GM19238 (cell line): ENCODE results near the gene HOXC9.
A peak's percentile ranks its signal among the peaks of the same experiment; 100 is the strongest.

ENCODE experiments used
- DNase-seq: peaks from one replicate; pipeline ENCODE4 v3.0.0; 2011; ENCODE audit warnings: low spot score; ENCODE audit not compliant: insufficient read length

Gene HOXC9

DNA sequence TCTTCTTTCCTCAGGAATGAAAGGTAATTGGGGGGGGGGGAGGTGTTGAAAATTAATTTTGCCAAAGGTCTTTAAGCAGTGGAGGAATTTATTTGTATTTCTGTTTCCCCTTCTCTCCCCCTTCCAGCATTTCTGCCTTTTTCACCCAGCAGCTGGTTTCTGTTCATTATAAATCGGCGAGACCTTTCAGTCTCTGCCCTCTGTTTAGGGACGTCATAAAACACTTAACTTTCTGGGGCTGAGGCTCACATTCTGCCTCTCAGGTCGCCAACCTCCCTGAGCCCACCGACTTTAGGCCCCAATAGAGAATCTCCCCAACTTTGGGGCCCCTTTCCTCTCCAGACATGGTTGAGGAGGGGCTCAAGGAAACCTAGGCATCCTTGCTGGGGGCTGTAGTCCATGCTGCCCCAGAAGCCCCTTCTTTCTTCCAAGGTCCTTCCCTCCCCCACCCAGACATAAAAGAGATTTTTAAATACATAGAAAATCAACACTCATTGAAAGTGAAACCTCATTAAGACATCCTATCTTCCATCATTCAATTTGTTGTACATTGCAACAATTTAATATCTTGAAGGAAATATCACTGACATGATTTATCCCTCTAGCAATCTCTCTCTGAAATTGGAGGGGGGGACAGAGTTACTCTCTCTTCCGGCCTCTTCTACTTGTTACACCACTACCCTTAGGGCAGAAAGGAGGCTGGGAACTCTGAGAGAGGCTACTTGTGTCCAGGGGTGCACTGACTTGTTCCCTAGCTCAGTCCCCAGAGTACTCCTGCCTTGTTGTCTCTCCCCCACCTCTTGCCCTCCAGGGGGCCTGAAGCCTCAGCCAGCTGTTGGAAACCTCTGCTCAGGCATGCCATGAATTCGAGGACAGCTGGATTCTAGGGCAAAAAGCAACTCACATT lies 25.8 kb downstream of the HOXC9 start:
- no peak for DNase-seq

DNA sequence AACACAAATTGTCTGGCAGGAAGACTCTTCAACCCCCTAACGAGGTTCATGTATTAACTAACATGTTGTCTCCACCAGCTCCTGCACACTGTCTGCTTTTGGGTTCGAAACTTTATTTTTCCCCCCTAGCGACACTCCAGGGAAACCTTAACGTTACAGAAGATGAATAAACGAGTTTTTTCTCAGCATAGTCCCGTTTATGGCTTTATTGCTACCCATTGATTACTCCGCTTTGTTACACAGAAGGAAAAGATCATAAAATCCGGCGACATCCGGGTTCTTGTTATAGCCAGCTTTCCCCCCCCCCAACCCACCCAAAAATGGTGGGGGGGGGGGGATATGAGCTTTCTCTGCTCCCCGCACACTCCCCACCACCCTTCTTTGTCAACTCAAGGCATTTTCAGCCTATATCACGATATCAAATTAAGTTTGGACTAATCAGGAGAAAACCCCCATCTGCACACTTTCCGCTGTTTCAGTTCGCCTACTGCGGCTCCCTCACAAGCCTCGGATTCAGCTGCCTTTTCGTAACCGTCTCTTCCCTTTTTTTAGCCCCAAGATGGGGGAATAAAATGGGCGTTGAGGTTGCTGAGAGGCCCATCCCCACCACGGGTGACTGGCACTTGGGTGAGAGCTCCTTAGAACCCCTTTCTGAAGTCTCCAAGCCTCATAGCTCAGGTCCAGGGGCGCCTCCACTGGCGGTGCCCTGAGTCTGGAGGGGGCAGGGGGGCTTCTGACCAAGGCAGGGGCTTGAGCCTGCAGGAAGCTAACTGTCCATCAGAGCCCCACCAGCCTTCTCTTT lies 26.9 kb downstream of the HOXC9 start:
- DNase-seq, result no peak

DNA sequence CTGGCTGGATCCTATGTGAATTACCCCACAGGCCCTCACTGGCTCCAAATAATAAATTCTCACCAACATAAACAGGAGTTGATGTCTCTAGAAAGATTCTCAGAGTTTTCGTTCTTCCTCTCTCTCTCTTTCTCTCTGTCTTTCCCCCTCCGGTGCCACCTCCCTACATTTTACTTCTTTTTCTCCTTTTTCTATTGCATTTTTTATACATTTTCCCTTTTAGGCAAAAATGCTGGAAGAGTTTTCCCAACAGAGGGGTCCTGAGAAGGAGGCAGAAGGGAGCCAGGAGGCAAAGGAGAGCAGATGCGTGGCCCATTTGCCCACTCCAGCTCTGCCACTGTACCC lies 27.5 kb downstream of the HOXC9 start:
- no peak for DNase-seq

DNA sequence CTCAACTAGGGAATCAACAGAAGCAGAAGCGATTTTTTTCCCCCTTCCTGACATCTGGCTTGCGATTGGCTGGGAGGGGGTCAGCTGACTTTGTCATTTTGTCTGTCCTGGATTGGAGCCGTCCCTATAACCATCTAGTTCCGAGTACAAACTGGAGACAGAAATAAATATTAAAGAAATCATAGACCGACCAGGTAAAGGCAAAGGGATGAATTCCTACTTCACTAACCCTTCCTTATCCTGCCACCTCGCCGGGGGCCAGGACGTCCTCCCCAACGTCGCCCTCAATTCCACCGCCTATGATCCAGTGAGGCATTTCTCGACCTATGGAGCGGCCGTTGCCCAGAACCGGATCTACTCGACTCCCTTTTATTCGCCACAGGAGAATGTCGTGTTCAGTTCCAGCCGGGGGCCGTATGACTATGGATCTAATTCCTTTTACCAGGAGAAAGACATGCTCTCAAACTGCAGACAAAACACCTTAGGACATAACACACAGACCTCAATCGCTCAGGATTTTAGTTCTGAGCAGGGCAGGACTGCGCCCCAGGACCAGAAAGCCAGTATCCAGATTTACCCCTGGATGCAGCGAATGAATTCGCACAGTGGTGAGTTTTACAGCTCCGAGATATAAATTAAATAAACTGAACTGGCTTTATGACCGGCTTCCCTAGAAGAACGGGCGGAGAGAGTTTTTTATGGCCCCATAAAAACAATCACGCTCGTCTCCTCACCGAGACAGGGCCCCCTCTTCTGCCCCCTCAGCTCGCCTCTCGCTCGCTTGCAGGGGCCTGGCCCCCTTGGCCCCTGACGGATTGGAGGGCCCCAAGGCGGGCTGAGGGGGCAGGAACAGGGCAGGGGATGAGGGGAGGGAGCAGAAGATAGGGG lies 28.6 kb downstream of the HOXC9 start, which contains the start of gene HOXC6:
Gene HOXC6, plus strand, starts transcription at position 127 of the 888 bp plus-strand sequence. Its CDS starts 82 bp downstream, at position 209.
- no peak for DNase-seq

GRCh38 chr12:54029529-54030441 lies 29.8 kb downstream of the HOXC9 start:
- no peak for DNase-seq

- no peak for DNase-seq
Observed at GRCh38 chr12:54030442-54030801, 30.5 kb downstream of the HOXC9 start.

- DNase-seq, result no peak
Observed at GRCh38 chr12:54030889-54031471, 31.0 kb downstream of the HOXC9 start.

- DNase-seq, result no peak
Observed at GRCh38 chr12:54031480-54031879, 31.5 kb downstream of the HOXC9 start.

- no peak for DNase-seq
Observed at GRCh38 chr12:54032086-54032619, 32.2 kb downstream of the HOXC9 start.

DNA sequence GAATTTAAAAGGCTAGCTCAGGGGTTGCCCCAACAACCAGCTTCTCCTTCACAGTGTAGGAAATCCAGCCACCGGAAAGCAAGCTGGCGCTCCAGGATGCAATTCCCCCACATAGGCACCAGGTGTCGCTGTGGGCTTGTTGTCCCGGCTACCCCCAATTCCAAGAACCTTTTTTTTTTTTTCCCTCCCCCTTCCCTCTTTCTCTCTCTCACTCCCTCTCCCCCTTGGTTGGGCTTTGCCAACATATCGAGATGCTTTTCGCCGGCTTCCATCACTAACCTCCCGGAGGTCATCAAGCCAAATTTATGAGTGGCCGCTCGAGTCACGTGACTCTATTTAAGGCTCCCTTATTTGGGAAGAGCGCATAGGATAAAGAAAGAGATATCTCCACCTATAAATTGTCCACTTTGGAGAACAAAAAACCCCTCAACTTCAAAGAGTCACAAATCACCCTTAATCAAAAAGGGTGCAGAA lies 32.7 kb downstream of the HOXC9 start, which contains the start of gene HOXC5:
Gene HOXC5, plus strand, starts transcription at position 424 of the 474 bp plus-strand sequence. CDS start 73 bp downstream, outside the sequence.
- DNase-seq, result peak; percentile 66

- no peak for DNase-seq
Observed at GRCh38 chr12:54033106-54033979, 33.4 kb downstream of the HOXC9 start.

DNA sequence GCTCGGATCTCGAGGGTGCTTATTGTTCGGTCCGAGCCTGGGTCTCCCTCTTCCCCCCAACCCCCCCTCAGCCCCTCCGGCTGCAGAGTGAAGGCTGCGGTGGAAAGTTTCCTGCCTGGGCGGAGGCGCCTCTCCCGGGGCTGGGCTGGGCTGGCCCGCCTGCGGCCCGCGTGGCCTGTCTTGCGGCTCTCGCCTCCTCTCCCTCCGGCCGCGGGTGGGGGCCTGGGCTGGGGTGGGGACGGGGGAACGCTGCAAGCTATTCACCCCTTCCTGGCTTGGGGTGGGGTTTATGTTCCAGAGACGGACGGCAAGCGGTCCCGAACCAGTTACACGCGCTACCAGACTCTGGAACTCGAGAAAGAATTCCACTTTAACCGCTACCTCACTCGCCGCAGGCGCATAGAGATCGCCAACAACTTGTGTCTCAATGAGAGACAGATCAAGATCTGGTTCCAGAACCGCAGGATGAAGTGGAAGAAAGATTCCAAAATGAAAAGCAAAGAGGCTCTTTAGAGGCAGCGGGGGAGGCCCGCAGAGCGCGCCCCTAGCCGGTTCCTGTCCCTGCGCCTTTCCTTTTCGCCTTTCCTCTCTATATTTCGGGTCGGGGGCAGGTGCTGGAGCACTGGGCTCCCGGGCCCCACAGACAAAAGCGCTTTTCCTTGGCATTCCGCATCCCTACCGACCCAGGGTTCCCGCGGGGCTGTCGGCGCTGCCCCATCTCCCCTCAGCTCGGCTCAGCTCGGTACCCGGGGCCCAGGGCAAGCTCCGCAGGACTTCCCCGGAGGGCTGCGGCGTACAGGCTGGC lies 34.2 kb downstream of the HOXC9 start:
- no peak for DNase-seq

GRCh38 chr12:54034785-54035310 lies 34.9 kb downstream of the HOXC9 start:
- DNase-seq, result no peak

- no peak for DNase-seq
Observed at GRCh38 chr12:54035568-54036264, 35.8 kb downstream of the HOXC9 start.

DNA sequence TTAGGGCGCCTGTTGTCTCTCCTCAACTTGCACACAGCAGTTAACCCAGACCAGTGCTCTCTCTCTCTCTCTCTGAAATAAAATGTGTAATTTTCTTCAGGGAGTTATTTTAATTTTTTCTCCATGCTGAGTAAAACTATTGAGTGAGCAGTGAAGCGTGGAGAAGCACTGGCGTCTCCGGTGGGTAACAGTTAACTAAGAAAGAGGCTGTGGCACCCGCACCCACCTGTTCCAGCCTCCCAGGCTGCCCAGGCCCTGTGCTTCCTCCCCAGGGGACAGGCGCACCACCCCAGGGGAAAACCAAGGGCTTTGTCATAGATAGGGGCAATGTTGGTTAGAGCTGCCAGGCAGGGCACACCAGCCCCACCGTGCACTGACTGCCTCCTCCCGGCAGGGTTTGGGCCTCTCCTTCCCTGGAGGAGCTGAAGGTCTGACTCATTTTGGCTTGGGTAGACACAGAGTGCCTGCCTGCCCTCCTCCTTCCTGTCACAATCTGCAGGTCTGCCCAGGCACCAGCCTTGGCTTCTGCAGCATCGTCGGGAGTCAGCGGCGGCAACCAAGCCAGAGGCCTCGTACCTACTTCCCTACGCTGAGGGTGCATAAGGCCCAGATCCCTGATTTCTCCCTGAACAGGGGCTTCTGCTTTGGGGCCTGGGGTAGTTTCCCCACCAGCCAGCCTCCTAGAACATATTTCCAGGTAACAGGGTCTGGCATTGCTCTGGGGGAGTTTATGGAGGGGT lies 36.8 kb downstream of the HOXC9 start:
- DNase-seq, result no peak
